Body of pancreas (tissue), 4 donors: ENCODE data around the gene HACD2. TPM values are rescaled to one million over a fixed set of nuclear protein-coding genes. Genes with fewer than 3 reads are reported as not detected.

Source experiments
- ATAC-seq: fragments of 150-250 bp; one replicate; pipeline ENCODE4 v1.9.1; 2016
- DNase-seq, 4 donors: peaks; one replicate each; pipeline ENCODE4 v3.0.0-alpha.2; 2019
- H3K27ac ChIP-seq, 4 donors: fragments of 200-600 bp; sonication (generic); 1 replicate in 3 of 4; 2 replicates in 1 of 4; pipeline versions ENCODE4 v1.5.1 to v1.6.1; 2016 to 2019; ENCODE audit warnings: mild to moderate bottlenecking in 1 of 4, mixed read lengths in 1 of 4, moderate library complexity in 1 of 4
- H3K27me3 ChIP-seq, 2 donors: fragments of 200-600 bp; sonication (generic); one replicate each; pipeline ENCODE4 v1.6.0; 2016; ENCODE audit warnings: mild to moderate bottlenecking in 1 of 2
- H3K36me3 ChIP-seq, 2 donors: fragments of 200-600 bp; sonication (generic); replicated peaks in 1 of 2; 2 replicates each; pipeline ENCODE4 v1.5.1; 2016; ENCODE audit warnings: low read depth in 2 of 2; ENCODE audit not compliant: insufficient read depth in 1 of 2
- H3K4me1 ChIP-seq: fragments of 200-600 bp; sonication (generic); one replicate; pipeline ENCODE4 v1.6.0; 2016
- H3K4me3 ChIP-seq, 2 donors: fragments of 200-600 bp; sonication (generic); 1 replicate in 1 of 2; 2 replicates in 1 of 2; pipeline ENCODE4 v1.5.1; 2016 to 2019
- H3K9me3 ChIP-seq, 3 donors: fragments of 200-600 bp; sonication (generic); 1 replicate in 2 of 3; 2 replicates in 1 of 3; pipeline ENCODE4 v1.5.1; 2016
- CTCF ChIP-seq, 7 experiments: fragments of 450-650 bp in 4 of 7; fragments of 200-600 bp in 3 of 7; sonication (generic) in 3 of 7; IDR thresholded peaks; one replicate each; pipeline ENCODE4 v1.5.1; 2016 to 2019; ENCODE audit warnings: antibody characterized with exemption in 7 of 7
- POLR2A ChIP-seq, 3 donors: fragments of 450-650 bp; IDR thresholded peaks; one replicate each; pipeline ENCODE4 v1.6.1; 2016; ENCODE audit warnings: antibody characterized with exemption in 3 of 3, mild to moderate bottlenecking in 2 of 3
- whole genome bisulfite sequencing, 2 donors: methylation state at CpG; one replicate each; pipeline ENCODE4 v1.1.5; 2017; 5-methylcytosine and 5-hydroxymethylcytosine counted together
- intact Hi-C: fragments of 100-400 bp; cut with DNase I; formaldehyde crosslinking; loops from one replicate; pipeline ENCODE4 v1.15.1; 2023
- total RNA-seq, 2 donors: library from RNA; depleted of rRNA; stranded (reverse); fragments of >200 nt; gene quantifications; one replicate each; pipeline ENCODE4 v1.1.0, GENCODE V29; 2016

Gene HACD2
- total RNA-seq, 2 donors from 2014 or later, result 13.2 to 16.3 TPM

- ATAC-seq, result no peak
- Histone ChIP-seq H3K4me1 (no peaks in the 10 kb centered on the region), H3K9me3 (no peaks in the 10 kb centered on the region), H3K36me3 (peaks cover 0 to 2% of the 10 kb centered on the region in 2 donors), H3K4me3 (no peak overlapping the region), H3K27me3 (no peaks in the 10 kb centered on the region), H3K27ac (no peak overlapping the region)
- intact Hi-C loops, result no loop called here
- WGBS, 2 donors, result 87 to 90% methylated on average over 3 of the region's 3 CpGs
- no peak for DNase-seq
- TF ChIP-seq CTCF (IDR thresholded peaks at IDR 0.05) (no peak), POLR2A (IDR thresholded peaks at IDR 0.05) (no peak)
These were observed 73.1 kb downstream of the HACD2 start for GRCh38 chr3:123511726-123512125.

GRCh38 chr3:123511084-123511483 lies 73.8 kb downstream of the HACD2 start:
- H3K27ac ChIP-seq, result no peak overlapping the region
- no peak for ATAC-seq
- peaks cover 0 to 2% of the 10 kb centered on the region in 2 donors for H3K36me3 ChIP-seq
- H3K27me3 ChIP-seq, result no peaks in the 10 kb centered on the region
- no peak for TF ChIP-seq POLR2A (IDR thresholded peaks at IDR 0.05)
- TF ChIP-seq CTCF (IDR thresholded peaks at IDR 0.05), result no peak
- no peak overlapping the region for H3K4me3 ChIP-seq
- intact Hi-C loops, result no loop called here
- H3K9me3 ChIP-seq, result no peaks in the 10 kb centered on the region
- no peak for DNase-seq
- no peaks in the 10 kb centered on the region for H3K4me1 ChIP-seq

GRCh38 chr3:123508178-123508577 lies 76.7 kb downstream of the HACD2 start:
- DNase-seq (no peak), ATAC-seq (no peak)
- intact Hi-C loops, result no loop called here
- H3K27me3 ChIP-seq, result no peaks in the 10 kb centered on the region
- H3K36me3 ChIP-seq, result peaks cover 0 to under 1% of the 10 kb centered on the region in 2 donors
- no peak for TF ChIP-seq CTCF (IDR thresholded peaks at IDR 0.05)
- TF ChIP-seq POLR2A (IDR thresholded peaks at IDR 0.05), result no peak
- no peaks in the 10 kb centered on the region for H3K9me3 ChIP-seq
- H3K27ac ChIP-seq, result no peak overlapping the region
- 92 to 94% methylated on average over 6 of the region's 6 CpGs for WGBS, 2 donors
- H3K4me1 ChIP-seq, result no peaks in the 10 kb centered on the region
- no peak overlapping the region for H3K4me3 ChIP-seq

- H3K4me3 ChIP-seq, result no peak overlapping the region
- no peaks in the 10 kb centered on the region for H3K9me3 ChIP-seq
- DNase-seq, result no peak
- WGBS, 2 donors, result 93 to 98% methylated on average over 6 of the region's 6 CpGs
- intact Hi-C loops, result no loop called here
- no peaks in the 10 kb centered on the region for H3K36me3 ChIP-seq
- no peak for ATAC-seq
- TF ChIP-seq POLR2A (IDR thresholded peaks at IDR 0.05) (no peak), CTCF (IDR thresholded peaks at IDR 0.05) (no peak)
- no peaks in the 10 kb centered on the region for H3K27me3 ChIP-seq
- H3K4me1 ChIP-seq, result no peaks in the 10 kb centered on the region
- H3K27ac ChIP-seq, result no peak overlapping the region
These were observed 79.0 kb downstream of the HACD2 start for GRCh38 chr3:123505820-123506219.

- ATAC-seq (no peak), DNase-seq (no peak)
- peaks cover 0 to 2% of the 10 kb centered on the region in 2 donors for H3K36me3 ChIP-seq
- intact Hi-C loops, result no loop called here
- H3K27me3 ChIP-seq, result no peaks in the 10 kb centered on the region
- no peaks in the 10 kb centered on the region for H3K4me1 ChIP-seq
- H3K9me3 ChIP-seq, result no peaks in the 10 kb centered on the region
- H3K4me3 ChIP-seq, result no peak overlapping the region
- TF ChIP-seq POLR2A (IDR thresholded peaks at IDR 0.05), result no peak
- TF ChIP-seq CTCF (IDR thresholded peaks at IDR 0.05), result no peak
- WGBS, 2 donors, result 92 to 100% methylated on average over 2 to 3 of the region's 3 CpGs
- H3K27ac ChIP-seq, result no peak overlapping the region
These were observed 81.7 kb downstream of the HACD2 start for GRCh38 chr3:123503203-123503602.
